ENCODE results near the gene RAB3B.

Gene RAB3B

DNA sequence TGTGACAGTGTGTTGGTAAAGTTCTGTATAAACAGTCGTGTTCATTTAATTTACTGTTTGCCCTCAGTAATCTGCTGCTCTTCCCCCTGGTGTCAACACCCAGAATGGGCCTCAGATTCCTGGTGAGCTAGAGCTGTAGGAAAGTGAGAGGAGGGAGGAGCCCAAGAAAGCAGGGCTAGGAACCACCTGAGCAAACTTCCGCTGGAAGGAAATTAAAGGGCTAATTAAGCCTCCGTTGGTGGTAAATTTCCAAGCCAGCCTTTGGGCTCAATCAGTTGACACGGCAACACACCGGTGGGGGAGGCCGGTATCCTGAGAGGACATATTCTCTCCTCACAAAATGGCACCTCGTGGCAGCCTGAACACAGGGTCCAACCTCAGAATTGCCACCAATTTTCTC lies 32.9 kb downstream of the RAB3B start:
- Histone ChIP-seq H3K27me3 (ENCODE audit: insufficient read depth, low read depth, severe bottlenecking) (no peaks in the 10 kb centered on the region), H3K27ac (no peak overlapping the region), H3K9me3 (ENCODE audit: severe bottlenecking) (no peaks in the 10 kb centered on the region), H3K4me3 (ENCODE audit: low read depth, low read length) (no peak overlapping the region), H3K36me3 (peaks cover 21% of the 10 kb centered on the region)
- TF ChIP-seq, protein P1, sequence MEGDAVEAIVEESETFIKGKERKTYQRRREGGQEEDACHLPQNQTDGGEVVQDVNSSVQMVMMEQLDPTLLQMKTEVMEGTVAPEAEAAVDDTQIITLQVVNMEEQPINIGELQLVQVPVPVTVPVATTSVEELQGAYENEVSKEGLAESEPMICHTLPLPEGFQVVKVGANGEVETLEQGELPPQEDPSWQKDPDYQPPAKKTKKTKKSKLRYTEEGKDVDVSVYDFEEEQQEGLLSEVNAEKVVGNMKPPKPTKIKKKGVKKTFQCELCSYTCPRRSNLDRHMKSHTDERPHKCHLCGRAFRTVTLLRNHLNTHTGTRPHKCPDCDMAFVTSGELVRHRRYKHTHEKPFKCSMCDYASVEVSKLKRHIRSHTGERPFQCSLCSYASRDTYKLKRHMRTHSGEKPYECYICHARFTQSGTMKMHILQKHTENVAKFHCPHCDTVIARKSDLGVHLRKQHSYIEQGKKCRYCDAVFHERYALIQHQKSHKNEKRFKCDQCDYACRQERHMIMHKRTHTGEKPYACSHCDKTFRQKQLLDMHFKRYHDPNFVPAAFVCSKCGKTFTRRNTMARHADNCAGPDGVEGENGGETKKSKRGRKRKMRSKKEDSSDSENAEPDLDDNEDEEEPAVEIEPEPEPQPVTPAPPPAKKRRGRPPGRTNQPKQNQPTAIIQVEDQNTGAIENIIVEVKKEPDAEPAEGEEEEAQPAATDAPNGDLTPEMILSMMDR (IDR thresholded peaks at IDR 0.05; ENCODE audit: low read depth, low read length): no peak
- DNase-seq: no peak

DNA sequence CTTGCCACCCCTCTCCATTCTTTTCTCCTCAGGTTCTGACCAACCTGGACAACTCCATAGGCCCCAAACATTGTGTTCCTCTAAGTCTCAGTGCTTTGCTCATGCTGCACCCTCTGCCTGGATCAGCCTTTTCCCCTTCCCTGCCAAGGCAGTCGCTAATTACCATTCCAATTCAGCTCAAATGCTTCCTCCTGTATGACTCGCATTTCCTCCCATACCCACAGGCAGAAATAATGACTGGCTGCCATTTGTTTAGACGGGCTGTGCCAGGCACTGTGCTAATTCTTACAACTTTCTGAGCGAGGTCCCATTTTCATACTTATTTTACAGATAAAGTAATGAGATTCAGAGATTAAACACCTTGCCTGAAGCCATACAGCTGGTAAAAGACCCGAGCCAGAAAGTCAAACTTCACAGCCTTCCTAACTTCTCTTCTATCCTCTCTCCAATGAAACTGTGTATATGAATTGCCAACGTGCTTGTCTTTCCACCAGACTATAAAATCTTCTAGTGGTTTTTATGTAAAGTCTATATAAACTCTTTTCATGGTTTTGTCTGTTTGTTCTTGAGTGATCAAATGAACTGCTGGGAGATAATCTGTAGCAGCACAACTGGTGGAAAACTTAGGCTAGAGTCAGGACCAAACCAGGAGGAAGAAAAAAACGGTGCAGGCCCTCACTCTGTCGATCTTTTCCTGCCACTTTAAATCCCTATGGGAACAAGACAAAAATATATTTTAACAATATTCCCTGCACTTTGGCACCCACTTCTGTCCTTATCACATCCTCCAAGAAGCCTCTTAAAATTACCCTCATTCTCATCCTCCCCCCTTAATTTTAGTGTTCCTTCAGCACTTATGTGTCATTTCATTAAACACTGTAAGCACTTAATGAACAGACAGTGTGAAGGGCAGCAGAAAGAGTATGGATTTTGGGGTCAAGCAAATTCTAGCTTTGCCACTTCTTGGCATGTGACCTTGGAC lies 33.7 kb downstream of the RAB3B start:
- Histone ChIP-seq H3K27ac (no peak overlapping the region), H3K9me3 (ENCODE audit: severe bottlenecking) (no peaks in the 10 kb centered on the region), H3K4me3 (ENCODE audit: low read depth, low read length) (no peak overlapping the region), H3K36me3 (peaks cover 25% of the 10 kb centered on the region), H3K27me3 (ENCODE audit: insufficient read depth, low read depth, severe bottlenecking) (no peaks in the 10 kb centered on the region)
- no peak for DNase-seq
- TF ChIP-seq, protein P1 (IDR thresholded peaks at IDR 0.05; ENCODE audit: low read depth, low read length): no peak

DNA sequence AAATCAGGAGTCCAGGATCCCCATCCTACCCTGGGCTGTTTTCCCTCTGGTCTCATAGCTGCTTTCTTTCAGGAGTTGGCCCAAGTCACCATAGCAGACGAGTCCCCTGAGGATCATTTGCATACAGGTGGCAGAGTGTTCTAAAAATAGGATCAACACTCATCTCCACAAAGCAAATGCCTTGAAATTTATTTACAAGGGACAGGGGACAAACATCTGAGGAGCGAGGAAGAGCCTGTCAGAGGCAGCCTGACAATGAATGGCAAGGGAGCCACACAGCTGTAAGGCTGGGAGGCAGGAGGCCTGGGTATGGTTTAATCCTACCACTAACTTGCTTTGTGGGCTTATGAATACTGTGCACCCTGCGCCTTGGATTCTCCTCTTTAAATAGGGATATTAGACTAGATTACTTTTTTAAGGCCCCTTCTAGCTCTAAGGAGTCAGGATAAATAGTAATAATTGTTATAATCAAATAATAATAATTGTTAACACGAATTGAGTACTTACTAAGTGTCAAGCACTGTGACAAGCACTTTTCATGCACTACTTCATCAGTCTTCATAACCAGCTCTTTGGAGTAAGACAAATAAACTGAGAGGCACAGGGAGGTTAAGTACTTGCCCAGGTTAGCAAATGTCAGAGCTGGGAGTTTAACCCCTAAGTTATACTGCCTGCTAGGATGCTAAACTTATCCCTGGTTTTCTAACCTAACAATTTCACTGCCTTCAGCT lies 34.5 kb downstream of the RAB3B start:
- Histone ChIP-seq H3K27me3 (ENCODE audit: insufficient read depth, low read depth, severe bottlenecking) (no peaks in the 10 kb centered on the region), H3K27ac (no peak overlapping the region), H3K9me3 (ENCODE audit: severe bottlenecking) (no peaks in the 10 kb centered on the region), H3K36me3 (peaks cover 24% of the 10 kb centered on the region), H3K4me3 (ENCODE audit: low read depth, low read length) (no peak overlapping the region)
- TF ChIP-seq, protein P1 (IDR thresholded peaks at IDR 0.05; ENCODE audit: low read depth, low read length): no peak
- DNase-seq: no peak

DNA sequence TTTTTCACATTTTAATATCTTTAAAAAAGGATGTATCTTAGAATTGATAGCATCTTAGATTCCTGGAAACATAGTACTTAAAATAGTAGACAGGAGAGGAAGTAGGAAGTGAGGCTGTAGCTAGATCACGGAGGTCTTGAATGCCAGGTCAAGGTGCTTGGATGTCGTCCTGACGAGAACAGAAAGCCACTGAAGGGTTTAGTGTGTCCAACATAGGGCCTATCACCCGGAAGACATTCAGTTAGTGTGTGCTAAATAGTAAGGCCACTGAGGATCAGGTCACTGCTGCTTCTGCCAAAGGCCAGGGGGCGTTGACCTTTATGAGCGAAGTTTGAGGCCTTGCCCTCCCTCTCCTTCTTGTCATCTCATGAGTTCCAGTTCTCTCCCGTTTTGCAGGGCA lies 35.7 kb downstream of the RAB3B start:
- peaks cover 3% of the 10 kb centered on the region for H3K9me3 ChIP-seq (ENCODE audit: severe bottlenecking)

DNA sequence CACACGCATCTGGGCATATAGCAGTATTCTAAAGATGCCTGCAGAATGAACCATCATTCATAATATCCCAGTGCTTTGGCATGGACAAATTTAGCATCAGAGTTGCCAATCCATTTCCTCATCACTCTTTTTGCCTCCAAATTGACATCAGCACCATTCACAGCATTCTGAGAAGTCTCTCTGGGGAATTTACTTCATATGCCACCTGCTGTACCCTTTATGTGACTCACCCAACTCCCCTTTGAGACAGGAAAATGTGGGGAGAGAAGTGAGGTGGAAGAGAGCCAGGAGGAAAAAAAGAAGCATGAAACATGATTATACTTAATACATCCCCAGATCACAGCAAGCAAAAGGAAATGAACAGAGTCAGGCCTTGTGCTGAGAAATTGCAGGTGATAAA lies 37.4 kb downstream of the RAB3B start:
- no peak overlapping the region for H3K27ac ChIP-seq
- DNase-seq: no peak

More for the DNA sequence above, 35.7 kb downstream of the RAB3B start:
- TF ChIP-seq, protein P1 (IDR thresholded peaks at IDR 0.05; ENCODE audit: low read depth, low read length): no peak
- Histone ChIP-seq H3K27me3 (ENCODE audit: insufficient read depth, low read depth, severe bottlenecking) (no peaks in the 10 kb centered on the region), H3K4me3 (ENCODE audit: low read depth, low read length) (no peak overlapping the region), H3K27ac (no peak overlapping the region), H3K36me3 (peaks cover 23% of the 10 kb centered on the region)
- DNase-seq: no peak

More for the DNA sequence above, 37.4 kb downstream of the RAB3B start:
- peaks cover 16% of the 10 kb centered on the region for H3K36me3 ChIP-seq
- H3K27me3 ChIP-seq (ENCODE audit: insufficient read depth, low read depth, severe bottlenecking): no peaks in the 10 kb centered on the region
- TF ChIP-seq, protein P1 (IDR thresholded peaks at IDR 0.05; ENCODE audit: low read depth, low read length): no peak
- H3K4me3 ChIP-seq (ENCODE audit: low read depth, low read length): no peak overlapping the region
- peaks cover 3% of the 10 kb centered on the region for H3K9me3 ChIP-seq (ENCODE audit: severe bottlenecking)
